ENCODE data around the gene TTPAL.
A peak's percentile ranks its signal among the peaks of the same experiment; 100 is the strongest.

The TTPAL gene, protein sequence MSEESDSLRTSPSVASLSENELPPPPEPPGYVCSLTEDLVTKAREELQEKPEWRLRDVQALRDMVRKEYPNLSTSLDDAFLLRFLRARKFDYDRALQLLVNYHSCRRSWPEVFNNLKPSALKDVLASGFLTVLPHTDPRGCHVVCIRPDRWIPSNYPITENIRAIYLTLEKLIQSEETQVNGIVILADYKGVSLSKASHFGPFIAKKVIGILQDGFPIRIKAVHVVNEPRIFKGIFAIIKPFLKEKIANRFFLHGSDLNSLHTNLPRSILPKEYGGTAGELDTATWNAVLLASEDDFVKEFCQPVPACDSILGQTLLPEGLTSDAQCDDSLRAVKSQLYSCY

DNA sequence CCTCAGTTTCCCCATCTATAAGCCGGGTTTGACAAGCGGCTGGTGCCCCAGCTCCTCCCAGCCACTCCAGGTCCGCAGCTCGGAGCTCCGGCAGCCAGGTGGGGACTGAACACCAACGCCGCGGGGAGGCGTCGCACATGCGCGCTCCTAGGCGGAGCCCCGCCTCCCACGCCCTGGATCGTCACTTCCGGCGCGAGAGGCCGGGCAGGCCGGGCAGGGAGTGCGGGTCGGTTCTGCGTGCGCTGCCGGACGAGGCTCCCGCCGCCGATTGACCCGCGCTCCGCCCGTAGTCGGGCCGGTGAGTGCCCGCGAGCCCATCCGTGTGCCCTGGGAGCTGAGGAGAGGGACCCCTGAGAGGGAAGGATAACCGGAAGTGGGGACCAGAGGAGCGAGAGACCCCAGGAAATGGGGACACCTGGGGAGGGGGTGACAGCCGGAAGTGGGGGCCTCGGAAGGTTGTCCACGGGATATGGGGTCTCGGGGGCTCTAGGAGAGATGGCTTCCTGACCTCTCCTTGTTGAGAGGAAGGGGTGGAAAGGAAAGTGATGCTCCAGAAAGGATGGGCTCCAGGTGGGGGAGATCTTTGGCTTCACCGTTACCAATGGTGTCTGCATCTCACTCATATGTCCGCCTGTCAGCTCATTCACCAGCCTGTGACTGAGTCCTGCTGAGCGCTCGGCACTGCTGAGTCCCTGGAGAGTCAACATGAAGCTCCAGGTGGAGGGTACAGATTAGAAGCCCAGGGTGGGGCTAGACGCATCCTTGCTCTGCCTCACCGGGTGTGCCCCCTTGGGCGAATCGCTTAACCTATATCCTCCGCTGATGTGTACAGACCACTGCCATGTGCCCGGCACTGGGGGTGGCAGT is at the start of gene TTPAL:
Gene TTPAL (plus strand): TSS at position 181 of the 867 bp plus-strand sequence. CDS start 4,126 bp downstream, outside the sequence.
- peak; percentile 59 to 82 for DNase-seq (ENCODE audit: extremely low read depth in 1 of 2, low read depth in 1 of 2)

DNA sequence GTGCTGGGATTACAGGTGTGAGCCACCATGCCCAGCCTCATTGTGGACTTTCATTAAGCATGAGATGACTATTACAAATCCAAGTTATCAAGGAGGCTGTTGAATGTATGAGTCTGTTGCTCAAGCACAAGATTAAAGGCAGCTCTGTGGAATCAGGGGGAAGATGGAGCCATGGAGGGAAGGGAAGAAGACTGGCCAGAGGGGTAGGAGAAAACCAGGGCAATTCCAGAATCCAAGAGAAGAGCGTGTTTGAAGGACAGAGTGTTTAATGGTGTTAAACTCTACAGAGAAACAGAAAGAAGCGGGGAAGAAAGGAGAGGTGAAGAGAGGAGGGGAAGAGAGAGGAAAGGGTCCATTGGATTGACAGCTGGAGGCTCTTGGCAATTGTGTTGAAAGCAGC is 49.8 kb upstream of the TTPAL start:
- DNase-seq (ENCODE audit: extremely low read depth in 1 of 2, low read depth in 1 of 2), result no peak

DNA sequence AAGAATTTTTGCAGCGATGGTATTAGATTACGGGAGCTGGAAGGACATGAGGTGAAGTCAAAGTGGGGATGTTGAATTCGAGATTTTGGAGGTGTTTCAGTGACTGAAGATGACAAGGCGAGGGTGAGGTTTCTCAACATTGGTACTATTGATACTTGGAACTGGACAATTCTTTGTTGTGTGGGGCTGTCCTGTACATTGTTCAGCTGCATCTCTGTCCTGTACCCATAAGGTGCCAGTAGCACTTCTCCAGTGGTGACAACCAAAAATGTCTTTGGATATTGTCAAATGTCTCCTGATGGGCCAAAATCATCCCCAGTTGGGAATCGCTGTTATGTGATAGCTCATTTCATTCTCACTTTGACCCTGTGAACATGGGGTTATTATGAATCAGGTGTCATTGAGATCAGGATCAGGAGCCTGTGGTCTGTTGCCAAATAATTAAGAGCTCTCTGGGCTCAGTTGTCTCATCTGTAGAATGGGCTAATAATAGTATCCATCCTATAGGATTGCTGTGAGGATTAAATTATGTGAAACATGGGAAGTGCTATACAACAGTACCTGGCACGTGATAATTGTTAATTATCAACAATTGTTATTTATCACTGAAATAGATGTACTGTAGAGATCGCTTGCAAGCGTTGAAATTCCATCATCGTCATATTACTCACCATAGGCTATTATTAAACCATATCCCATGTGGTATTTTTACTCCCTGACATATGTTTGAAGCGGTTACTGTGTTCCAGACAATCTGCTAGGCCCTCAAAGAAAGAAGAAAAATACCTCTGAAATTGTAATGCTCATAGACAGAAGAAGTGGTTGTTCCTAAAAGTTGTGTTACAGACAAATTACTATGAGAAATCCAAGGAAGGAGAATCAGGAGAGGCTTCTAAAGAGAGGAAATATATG is 48.5 kb upstream of the TTPAL start:
- DNase-seq (ENCODE audit: extremely low read depth in 1 of 2, low read depth in 1 of 2), result no peak

DNA sequence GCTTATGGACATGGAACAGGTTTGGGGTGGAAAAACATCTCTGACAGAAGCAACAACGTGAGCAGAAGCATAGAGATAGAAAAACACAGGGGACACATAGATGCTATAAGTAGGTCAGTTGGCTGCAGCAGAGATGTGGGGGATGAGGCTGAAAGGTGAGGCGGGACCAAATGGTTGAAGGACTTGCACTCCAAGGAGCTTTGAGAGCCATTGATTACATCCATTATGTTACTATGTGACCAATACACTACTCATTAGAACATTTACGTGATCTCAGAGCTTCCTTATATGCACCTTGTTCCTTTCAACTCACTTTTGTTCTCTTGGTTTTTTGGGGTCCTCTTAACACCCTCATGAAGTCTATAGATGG is 47.9 kb upstream of the TTPAL start:
- DNase-seq (ENCODE audit: extremely low read depth in 1 of 2, low read depth in 1 of 2), result no peak

- DNase-seq (ENCODE audit: extremely low read depth in 1 of 2, low read depth in 1 of 2), result no peak
Observed at GRCh38 chr20:44428174-44429016, 47.3 kb upstream of the TTPAL start.

- DNase-seq (ENCODE audit: extremely low read depth in 1 of 2, low read depth in 1 of 2), result no peak
Observed at GRCh38 chr20:44429017-44429339, 46.7 kb upstream of the TTPAL start.

DNA sequence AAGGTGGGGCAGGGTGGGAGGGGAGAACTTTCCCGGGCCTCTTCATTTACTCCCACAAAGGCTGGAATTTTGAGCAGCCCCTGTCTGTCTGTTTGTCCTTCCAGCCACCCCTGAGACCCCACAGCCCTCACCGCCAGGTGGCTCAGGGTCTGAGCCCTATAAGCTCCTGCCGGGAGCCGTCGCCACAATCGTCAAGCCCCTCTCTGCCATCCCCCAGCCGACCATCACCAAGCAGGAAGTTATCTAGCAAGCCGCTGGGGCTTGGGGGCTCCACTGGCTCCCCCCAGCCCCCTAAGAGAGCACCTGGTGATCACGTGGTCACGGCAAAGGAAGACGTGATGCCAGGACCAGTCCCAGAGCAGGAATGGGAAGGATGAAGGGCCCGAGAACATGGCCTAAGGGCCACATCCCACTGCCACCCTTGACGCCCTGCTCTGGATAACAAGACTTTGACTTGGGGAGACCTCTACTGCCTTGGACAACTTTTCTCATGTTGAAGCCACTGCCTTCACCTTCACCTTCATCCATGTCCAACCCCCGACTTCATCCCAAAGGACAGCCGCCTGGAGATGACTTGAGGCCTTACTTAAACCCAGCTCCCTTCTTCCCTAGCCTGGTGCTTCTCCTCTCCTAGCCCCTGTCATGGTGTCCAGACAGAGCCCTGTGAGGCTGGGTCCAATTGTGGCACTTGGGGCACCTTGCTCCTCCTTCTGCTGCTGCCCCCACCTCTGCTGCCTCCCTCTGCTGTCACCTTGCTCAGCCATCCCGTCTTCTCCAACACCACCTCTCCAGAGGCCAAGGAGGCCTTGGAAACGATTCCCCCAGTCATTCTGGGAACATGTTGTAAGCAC is 46.0 kb upstream of the TTPAL start:
- no peak for DNase-seq (ENCODE audit: extremely low read depth in 1 of 2, low read depth in 1 of 2)

DNA sequence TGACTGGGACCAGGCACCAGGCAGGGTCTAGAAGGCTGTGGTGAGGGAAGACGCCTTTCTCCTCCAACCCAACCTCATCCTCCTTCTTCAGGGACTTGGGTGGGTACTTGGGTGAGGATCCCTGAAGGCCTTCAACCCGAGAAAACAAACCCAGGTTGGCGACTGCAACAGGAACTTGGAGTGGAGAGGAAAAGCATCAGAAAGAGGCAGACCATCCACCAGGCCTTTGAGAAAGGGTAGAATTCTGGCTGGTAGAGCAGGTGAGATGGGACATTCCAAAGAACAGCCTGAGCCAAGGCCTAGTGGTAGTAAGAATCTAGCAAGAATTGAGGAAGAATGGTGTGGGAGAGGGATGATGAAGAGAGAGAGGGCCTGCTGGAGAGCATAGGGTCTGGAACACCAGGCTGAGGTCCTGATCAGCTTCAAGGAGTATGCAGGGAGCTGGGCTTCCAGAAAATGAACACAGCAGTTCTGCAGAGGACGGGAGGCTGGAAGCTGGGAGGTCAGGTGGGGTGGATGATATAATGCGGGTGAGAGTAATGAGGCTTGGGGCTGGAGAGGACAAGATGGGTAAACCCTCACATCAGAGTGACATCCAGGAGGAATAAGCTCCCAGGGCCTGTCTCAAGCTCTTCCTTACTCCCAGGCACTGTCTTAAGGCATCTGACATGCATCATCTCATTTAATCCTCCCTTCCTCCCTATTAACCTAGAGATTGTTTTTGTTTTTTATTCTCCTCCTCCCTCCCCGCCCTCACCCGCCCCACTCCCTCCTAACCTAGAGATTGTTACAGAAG is 45.2 kb upstream of the TTPAL start:
- DNase-seq (ENCODE audit: extremely low read depth in 1 of 2, low read depth in 1 of 2), result no peak

- no peak for DNase-seq (ENCODE audit: extremely low read depth in 1 of 2, low read depth in 1 of 2)
Observed at GRCh38 chr20:44431118-44431501, 44.6 kb upstream of the TTPAL start.

GRCh38 chr20:44431502-44432234 is 44.0 kb upstream of the TTPAL start:
- no peak for DNase-seq (ENCODE audit: extremely low read depth in 1 of 2, low read depth in 1 of 2)

- DNase-seq (ENCODE audit: extremely low read depth in 1 of 2, low read depth in 1 of 2), result no peak
Observed at GRCh38 chr20:44432618-44433577, 42.8 kb upstream of the TTPAL start.

DNA sequence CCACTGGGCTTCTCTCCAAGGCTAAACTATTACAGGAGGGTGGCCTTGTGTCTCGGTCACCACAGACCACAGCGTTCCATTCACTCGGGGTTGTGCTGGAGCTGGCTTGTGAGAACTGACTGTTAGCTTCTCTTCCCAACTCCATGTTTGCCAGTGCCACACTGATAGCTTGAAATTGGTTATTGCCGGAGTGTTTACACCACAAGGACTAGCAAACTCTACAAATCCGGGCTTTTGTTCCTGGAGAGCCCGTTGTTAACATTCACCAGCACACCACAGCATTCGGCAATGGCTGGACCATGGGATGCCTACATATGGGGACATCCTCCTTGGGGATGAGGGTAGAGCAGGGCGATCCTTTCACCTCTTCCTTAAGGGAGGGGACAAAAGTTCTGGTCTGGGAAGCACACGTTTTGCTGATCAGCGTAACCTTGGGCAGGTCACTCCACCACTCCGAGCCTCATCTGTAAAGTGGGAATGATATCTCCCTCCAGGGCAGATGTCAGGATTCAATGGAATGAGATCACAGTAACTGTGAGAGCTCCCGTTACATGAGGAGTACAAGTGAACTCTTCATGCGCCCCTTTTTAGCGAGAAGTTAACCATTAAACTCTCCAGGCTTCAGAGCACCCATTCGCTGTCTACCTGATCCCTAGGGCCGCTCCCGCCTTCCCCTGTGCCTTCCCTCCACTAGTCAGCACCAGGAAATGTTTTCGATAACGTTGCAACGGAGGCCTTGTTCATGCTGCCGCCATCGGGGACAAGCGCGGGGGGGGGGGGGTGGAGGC is 41.7 kb upstream of the TTPAL start:
- DNase-seq (ENCODE audit: extremely low read depth in 1 of 2, low read depth in 1 of 2), result no peak

DNA sequence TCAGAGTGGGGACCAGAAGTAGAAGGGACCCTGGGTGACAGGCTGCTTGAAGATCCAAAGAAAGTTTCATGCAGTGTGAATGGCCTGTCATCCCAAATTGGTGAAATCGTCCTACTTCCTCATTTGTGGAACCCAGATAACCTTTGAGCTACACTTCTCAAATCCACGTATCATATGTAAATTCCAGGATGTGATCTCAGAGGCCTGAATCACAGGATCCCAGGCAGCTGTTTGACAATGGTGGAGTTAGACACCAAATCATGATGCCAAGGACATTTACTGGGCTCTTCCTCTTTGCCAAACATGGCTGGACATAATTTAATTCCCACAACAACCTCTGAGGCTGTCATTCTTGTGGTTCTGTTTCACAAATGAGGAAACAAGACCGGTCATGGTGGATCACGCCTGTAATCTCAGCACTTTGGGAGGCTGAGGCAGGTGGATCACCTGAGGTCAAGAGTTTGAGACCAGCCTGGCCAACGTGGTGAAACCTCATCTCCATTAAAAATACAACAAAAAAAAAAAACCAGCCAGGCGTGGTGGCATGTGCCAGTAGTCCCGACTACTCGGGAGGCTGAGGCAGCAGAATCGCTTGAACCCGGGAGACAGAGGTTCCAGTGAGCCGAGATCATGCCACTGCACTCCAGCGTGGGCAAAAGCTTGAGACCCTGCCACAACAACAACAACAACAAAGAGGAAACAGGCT is 39.9 kb upstream of the TTPAL start:
- no peak for DNase-seq (ENCODE audit: extremely low read depth in 1 of 2, low read depth in 1 of 2)

GRCh38 chr20:44436393-44436792 is 39.3 kb upstream of the TTPAL start:
- no peak for DNase-seq (ENCODE audit: extremely low read depth in 1 of 2, low read depth in 1 of 2)

DNA sequence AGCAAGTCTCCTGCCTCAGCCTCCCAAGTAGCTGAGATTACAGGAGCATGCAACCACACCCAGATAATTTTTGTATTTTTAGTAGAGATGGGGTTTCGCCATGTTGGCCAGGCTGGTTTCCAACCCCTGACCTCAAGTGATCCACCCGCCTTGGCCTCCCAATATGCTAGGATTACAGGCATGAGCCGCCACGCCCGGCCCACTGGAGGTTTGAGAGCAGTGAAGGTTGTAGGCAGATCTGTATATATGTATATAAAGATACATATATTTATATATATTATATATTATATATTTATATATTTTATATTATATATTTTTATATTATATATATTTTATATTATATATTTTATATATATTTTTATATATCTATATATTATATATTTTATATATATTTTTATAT is 38.2 kb upstream of the TTPAL start:
- no peak for DNase-seq (ENCODE audit: extremely low read depth in 1 of 2, low read depth in 1 of 2)

Measured in activated CD8-positive, alpha-beta memory T cell treated with anti-CD3 and anti-CD28 coated beads for 1 hour (primary cell).